ENCODE data around the gene PDP2. TPM values are rescaled to one million over a fixed set of nuclear protein-coding genes. Genes with fewer than 3 reads are reported as not detected.

PDP2 gene
- total RNA-seq, 1 experiment from 2014 or later, result 28.4 TPM

DNA sequence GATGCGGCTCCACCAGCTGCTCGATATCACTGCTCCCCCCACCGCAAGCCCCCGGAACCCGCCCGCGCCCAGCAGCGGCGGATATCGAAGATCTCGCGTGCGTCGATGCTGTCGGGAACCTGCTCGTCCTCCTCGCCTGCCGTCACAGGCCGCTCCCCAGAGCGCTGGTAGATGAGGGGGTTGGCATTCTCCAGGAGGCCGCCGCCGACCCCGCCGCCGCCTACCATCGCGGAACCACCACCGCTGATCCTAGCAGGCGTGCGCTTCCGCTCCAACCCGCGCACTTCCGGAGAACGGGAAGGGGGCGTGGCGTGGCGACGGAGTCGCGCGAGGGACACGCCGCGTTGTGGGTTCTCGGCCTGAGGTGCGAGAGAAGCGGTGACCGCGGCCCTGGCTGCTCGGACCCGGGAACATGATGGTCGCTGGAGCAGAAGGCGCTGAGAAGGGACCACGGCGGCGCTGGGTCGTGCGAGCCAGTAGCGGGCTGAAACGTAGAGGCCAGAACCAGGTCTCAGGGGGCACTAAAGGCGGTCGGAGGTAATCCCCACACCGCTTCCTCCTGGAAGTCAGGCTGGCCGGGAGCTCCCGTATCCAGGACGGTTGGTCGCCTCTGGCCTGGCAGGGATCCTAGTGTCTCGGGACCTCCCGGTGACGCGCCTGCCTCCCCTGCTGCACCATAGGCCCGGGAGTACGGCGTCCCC, 54.0 kb downstream of the PDP2 start, which contains the start of gene CIAO2B (continued):
- 0 out of 2 replicates have a peak, but pooled peaks have one; percentile 49 for TF ChIP-seq CREM (CRISPR knock-in tag; IDR thresholded peaks at IDR 0.05)
- TF ChIP-seq, protein P1, sequence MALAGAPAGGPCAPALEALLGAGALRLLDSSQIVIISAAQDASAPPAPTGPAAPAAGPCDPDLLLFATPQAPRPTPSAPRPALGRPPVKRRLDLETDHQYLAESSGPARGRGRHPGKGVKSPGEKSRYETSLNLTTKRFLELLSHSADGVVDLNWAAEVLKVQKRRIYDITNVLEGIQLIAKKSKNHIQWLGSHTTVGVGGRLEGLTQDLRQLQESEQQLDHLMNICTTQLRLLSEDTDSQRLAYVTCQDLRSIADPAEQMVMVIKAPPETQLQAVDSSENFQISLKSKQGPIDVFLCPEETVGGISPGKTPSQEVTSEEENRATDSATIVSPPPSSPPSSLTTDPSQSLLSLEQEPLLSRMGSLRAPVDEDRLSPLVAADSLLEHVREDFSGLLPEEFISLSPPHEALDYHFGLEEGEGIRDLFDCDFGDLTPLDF (CRISPR knock-in tag; IDR thresholded peaks at IDR 0.05), result 0 out of 2 replicates have a peak, but pooled peaks have one; percentile 63
- TF ChIP-seq, protein P2, sequence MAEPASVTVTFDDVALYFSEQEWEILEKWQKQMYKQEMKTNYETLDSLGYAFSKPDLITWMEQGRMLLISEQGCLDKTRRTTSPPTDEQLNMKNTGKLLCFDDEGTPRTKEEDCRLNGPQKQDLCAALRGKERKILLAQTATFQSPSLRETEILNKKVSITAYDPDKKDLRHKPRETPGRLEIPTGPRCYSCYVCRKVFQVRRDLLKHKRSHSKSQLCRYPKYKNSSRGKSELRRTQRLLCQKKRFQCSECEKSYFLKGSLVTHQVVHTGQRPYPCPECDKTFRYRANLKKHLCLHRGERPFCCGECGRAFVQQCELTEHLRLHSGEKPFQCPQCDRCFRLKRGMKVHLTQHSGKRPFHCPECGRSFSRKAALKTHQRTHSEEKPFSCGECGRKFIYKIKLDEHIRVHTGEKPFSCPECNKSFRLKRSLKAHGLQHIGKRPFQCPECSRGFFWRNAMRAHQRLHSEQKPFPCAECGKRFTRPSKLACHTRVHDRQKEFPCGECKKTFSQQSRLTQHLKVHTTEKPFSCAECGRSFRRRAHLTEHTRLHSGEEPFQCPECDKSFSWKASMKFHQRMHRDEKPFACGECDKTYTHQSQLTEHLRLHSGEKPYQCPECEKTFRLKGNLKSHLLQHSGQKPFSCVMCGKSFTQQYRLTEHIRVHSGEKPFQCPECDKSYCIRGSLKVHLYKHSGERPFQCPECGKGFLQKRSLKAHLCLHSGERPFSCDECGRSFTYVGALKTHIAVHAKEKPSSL (CRISPR knock-in tag; conservative IDR thresholded peaks at IDR 0.05), result no peak
- TF ChIP-seq GTF2I (CRISPR knock-in tag; conservative IDR thresholded peaks at IDR 0.05), result no peak
- TF ChIP-seq TP53 (CRISPR knock-in tag; IDR thresholded peaks at IDR 0.05), result 0 out of 2 replicates have a peak, but pooled peaks have one; percentile 46
- TF ChIP-seq ESRRA (CRISPR knock-in tag; IDR thresholded peaks at IDR 0.05; ENCODE audit: borderline replicate concordance), result peak; percentile 47; the same call in 1 of the 2 replicates
- peak; percentile 89 for TF ChIP-seq FOXK1 (CRISPR knock-in tag; IDR thresholded peaks at IDR 0.05)
- TF ChIP-seq RELA (CRISPR knock-in tag; IDR thresholded peaks at IDR 0.05; ENCODE audit: borderline replicate concordance), result 0 out of 2 replicates have a peak, but pooled peaks have one; percentile 19
- 0 out of 2 replicates have a peak, but pooled peaks have one; percentile 10 for TF ChIP-seq TCF7 (CRISPR knock-in tag; IDR thresholded peaks at IDR 0.05; ENCODE audit: low read depth)
- no peak for TF ChIP-seq SMAD4 (CRISPR knock-in tag; IDR thresholded peaks at IDR 0.05)
- TF ChIP-seq, protein P3, sequence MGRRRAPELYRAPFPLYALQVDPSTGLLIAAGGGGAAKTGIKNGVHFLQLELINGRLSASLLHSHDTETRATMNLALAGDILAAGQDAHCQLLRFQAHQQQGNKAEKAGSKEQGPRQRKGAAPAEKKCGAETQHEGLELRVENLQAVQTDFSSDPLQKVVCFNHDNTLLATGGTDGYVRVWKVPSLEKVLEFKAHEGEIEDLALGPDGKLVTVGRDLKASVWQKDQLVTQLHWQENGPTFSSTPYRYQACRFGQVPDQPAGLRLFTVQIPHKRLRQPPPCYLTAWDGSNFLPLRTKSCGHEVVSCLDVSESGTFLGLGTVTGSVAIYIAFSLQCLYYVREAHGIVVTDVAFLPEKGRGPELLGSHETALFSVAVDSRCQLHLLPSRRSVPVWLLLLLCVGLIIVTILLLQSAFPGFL (CRISPR knock-in tag; IDR thresholded peaks at IDR 0.05; ENCODE audit: borderline replicate concordance), result no peak; the same call in 1 of the 2 replicates
- TF ChIP-seq, protein P4, sequence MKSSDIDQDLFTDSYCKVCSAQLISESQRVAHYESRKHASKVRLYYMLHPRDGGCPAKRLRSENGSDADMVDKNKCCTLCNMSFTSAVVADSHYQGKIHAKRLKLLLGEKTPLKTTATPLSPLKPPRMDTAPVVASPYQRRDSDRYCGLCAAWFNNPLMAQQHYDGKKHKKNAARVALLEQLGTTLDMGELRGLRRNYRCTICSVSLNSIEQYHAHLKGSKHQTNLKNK (CRISPR knock-in tag; IDR thresholded peaks at IDR 0.05), result no peak
- TF ChIP-seq, protein P5, sequence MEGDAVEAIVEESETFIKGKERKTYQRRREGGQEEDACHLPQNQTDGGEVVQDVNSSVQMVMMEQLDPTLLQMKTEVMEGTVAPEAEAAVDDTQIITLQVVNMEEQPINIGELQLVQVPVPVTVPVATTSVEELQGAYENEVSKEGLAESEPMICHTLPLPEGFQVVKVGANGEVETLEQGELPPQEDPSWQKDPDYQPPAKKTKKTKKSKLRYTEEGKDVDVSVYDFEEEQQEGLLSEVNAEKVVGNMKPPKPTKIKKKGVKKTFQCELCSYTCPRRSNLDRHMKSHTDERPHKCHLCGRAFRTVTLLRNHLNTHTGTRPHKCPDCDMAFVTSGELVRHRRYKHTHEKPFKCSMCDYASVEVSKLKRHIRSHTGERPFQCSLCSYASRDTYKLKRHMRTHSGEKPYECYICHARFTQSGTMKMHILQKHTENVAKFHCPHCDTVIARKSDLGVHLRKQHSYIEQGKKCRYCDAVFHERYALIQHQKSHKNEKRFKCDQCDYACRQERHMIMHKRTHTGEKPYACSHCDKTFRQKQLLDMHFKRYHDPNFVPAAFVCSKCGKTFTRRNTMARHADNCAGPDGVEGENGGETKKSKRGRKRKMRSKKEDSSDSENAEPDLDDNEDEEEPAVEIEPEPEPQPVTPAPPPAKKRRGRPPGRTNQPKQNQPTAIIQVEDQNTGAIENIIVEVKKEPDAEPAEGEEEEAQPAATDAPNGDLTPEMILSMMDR (IDR thresholded peaks at IDR 0.05), result no peak
- TF ChIP-seq ELF4 (CRISPR knock-in tag; IDR thresholded peaks at IDR 0.05; ENCODE audit: low read depth), result no peak
- no peak for TF ChIP-seq NR1H2 (CRISPR knock-in tag; IDR thresholded peaks at IDR 0.05)
- TF ChIP-seq ZNF138 (CRISPR knock-in tag; conservative IDR thresholded peaks at IDR 0.05), result no peak
- no peak for TF ChIP-seq FOXJ3 (CRISPR knock-in tag; IDR thresholded peaks at IDR 0.05; ENCODE audit: borderline replicate concordance)
- TF ChIP-seq NFYB (CRISPR knock-in tag; conservative IDR thresholded peaks at IDR 0.05; ENCODE audit: low read depth), result no peak
- TF ChIP-seq, protein P6, sequence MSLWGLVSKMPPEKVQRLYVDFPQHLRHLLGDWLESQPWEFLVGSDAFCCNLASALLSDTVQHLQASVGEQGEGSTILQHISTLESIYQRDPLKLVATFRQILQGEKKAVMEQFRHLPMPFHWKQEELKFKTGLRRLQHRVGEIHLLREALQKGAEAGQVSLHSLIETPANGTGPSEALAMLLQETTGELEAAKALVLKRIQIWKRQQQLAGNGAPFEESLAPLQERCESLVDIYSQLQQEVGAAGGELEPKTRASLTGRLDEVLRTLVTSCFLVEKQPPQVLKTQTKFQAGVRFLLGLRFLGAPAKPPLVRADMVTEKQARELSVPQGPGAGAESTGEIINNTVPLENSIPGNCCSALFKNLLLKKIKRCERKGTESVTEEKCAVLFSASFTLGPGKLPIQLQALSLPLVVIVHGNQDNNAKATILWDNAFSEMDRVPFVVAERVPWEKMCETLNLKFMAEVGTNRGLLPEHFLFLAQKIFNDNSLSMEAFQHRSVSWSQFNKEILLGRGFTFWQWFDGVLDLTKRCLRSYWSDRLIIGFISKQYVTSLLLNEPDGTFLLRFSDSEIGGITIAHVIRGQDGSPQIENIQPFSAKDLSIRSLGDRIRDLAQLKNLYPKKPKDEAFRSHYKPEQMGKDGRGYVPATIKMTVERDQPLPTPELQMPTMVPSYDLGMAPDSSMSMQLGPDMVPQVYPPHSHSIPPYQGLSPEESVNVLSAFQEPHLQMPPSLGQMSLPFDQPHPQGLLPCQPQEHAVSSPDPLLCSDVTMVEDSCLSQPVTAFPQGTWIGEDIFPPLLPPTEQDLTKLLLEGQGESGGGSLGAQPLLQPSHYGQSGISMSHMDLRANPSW (CRISPR knock-in tag; conservative IDR thresholded peaks at IDR 0.05; ENCODE audit: low read depth), result no peak
- TF ChIP-seq, protein P7, sequence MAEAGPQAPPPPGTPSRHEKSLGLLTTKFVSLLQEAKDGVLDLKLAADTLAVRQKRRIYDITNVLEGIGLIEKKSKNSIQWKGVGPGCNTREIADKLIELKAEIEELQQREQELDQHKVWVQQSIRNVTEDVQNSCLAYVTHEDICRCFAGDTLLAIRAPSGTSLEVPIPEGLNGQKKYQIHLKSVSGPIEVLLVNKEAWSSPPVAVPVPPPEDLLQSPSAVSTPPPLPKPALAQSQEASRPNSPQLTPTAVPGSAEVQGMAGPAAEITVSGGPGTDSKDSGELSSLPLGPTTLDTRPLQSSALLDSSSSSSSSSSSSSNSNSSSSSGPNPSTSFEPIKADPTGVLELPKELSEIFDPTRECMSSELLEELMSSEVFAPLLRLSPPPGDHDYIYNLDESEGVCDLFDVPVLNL (CRISPR knock-in tag; IDR thresholded peaks at IDR 0.05; ENCODE audit: borderline replicate concordance, low read depth), result no peak
- TF ChIP-seq, protein P8, sequence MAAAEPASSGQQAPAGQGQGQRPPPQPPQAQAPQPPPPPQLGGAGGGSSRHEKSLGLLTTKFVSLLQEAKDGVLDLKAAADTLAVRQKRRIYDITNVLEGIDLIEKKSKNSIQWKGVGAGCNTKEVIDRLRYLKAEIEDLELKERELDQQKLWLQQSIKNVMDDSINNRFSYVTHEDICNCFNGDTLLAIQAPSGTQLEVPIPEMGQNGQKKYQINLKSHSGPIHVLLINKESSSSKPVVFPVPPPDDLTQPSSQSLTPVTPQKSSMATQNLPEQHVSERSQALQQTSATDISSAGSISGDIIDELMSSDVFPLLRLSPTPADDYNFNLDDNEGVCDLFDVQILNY (CRISPR knock-in tag; IDR thresholded peaks at IDR 0.05), result no peak
- no peak for TF ChIP-seq CREB1 (CRISPR knock-in tag; IDR thresholded peaks at IDR 0.05)
- no peak for TF ChIP-seq NFATC4 (CRISPR knock-in tag; IDR thresholded peaks at IDR 0.05)
- TF ChIP-seq, protein P9, sequence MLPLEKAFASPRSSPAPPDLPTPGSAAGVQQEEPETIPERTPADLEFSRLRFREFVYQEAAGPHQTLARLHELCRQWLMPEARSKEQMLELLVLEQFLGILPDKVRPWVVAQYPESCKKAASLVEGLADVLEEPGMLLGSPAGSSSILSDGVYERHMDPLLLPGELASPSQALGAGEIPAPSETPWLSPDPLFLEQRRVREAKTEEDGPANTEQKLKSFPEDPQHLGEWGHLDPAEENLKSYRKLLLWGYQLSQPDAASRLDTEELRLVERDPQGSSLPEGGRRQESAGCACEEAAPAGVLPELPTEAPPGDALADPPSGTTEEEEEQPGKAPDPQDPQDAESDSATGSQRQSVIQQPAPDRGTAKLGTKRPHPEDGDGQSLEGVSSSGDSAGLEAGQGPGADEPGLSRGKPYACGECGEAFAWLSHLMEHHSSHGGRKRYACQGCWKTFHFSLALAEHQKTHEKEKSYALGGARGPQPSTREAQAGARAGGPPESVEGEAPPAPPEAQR (CRISPR knock-in tag; IDR thresholded peaks at IDR 0.05), result no peak
- peak; percentile 98 for TF ChIP-seq SP1 (CRISPR knock-in tag; conservative IDR thresholded peaks at IDR 0.05)
- TF ChIP-seq HMGA2 (CRISPR knock-in tag; IDR thresholded peaks at IDR 0.05), result no peak

Data from WTC11 (cell line).